ENCODE measurements around the gene PHF24. TPM values are rescaled to one million over a fixed set of nuclear protein-coding genes. Genes with fewer than 3 reads are reported as not detected.

Gene PHF24
- total and polyA plus RNA-seq, 10 of the 15 experiments (the other 5 are each of a cell fraction or from before 2014, with no cell fraction given), result 0.02 to 0.04 TPM; not detected in 8

DNA sequence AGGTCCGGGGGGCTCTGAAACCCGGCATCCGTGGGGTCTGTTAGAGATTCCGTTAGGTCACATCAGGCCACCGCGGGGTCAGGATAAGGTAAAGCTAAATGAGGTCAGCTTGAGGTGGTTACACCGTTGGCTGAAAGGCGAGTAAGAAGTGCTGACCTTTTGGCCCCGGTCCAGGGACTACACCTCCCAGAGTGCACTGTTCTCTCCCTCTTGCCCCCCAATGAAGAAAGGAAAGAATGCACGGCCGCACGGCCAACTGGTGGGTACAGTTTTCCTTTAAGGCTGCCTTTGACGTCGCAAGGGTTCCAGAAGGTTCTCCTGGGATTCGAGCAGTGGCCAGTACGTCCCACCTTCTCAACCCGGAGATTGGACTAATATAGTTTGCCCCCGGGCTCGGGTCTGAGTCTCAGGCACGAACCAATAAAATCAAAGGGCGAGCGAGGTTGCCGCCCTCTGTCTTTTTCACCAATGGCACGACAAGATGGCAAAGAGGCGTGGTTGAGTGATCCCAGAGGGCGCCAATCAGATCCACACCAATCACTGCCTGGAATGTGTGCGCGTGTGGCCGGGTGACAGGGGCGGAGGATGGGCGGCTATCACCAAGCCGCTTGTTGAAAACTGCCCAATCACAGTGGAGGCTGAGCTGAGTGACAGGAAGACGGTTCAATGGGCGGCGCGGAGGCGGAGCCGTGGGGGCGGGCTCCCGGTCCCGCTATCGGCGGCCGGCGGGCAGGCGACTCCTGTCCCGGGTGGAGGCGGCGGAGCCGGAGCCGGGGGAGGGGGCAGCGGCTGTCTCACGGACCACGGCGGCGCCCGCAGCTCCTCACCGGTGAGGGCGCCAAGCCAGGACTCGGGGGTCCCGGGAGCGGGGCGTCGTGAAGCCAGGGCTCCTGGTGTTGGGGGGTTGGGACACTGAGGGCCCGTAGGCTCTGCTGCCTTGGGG is 31.2 kb downstream of the PHF24 start, which contains the start of gene DNAJB5 (continued):
- peak; percentile 36 for TF ChIP-seq MYC (IDR thresholded peaks at IDR 0.05; ENCODE audit: insufficient read depth, insufficient read length, insufficient replicate concordance, low read length, severe bottlenecking)
- TF ChIP-seq, protein P1, sequence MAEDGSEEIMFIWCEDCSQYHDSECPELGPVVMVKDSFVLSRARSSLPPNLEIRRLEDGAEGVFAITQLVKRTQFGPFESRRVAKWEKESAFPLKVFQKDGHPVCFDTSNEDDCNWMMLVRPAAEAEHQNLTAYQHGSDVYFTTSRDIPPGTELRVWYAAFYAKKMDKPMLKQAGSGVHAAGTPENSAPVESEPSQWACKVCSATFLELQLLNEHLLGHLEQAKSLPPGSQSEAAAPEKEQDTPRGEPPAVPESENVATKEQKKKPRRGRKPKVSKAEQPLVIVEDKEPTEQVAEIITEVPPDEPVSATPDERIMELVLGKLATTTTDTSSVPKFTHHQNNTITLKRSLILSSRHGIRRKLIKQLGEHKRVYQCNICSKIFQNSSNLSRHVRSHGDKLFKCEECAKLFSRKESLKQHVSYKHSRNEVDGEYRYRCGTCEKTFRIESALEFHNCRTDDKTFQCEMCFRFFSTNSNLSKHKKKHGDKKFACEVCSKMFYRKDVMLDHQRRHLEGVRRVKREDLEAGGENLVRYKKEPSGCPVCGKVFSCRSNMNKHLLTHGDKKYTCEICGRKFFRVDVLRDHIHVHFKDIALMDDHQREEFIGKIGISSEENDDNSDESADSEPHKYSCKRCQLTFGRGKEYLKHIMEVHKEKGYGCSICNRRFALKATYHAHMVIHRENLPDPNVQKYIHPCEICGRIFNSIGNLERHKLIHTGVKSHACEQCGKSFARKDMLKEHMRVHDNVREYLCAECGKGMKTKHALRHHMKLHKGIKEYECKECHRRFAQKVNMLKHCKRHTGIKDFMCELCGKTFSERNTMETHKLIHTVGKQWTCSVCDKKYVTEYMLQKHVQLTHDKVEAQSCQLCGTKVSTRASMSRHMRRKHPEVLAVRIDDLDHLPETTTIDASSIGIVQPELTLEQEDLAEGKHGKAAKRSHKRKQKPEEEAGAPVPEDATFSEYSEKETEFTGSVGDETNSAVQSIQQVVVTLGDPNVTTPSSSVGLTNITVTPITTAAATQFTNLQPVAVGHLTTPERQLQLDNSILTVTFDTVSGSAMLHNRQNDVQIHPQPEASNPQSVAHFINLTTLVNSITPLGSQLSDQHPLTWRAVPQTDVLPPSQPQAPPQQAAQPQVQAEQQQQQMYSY (CRISPR knock-in tag; IDR thresholded peaks at IDR 0.05), result no peak
- TF ChIP-seq CBFB (IDR thresholded peaks at IDR 0.05; ENCODE audit: low read depth), result no peak
- no peak for TF ChIP-seq PAX8 (IDR thresholded peaks at IDR 0.05)
- TF ChIP-seq ETV6 (conservative IDR thresholded peaks at IDR 0.05 in 1 of 2, IDR thresholded peaks at IDR 0.05 in 1 of 2; ENCODE audit: borderline replicate concordance in 1 of 2, low read depth in 1 of 2), result no peak
- TF ChIP-seq PML (IDR thresholded peaks at IDR 0.05; ENCODE audit: low read length), result no peak
- no peak for TF ChIP-seq CTCF (IDR thresholded peaks at IDR 0.05 in 2 of 3, conservative IDR thresholded peaks at IDR 0.05 in 1 of 3; ENCODE audit: control insufficient read depth in 2 of 3, extremely low read depth in 1 of 3, insufficient read depth in 1 of 3, low read depth in 3 of 3, low read length in 3 of 3)
- TF ChIP-seq EGR1 (IDR thresholded peaks at IDR 0.05; ENCODE audit: borderline replicate concordance in 1 of 2, low read depth in 2 of 2, low read length in 2 of 2), result peak in 1 of 2 experiments; percentile 66; a peak in 2 of 3 replicates
- TF ChIP-seq, protein P2, sequence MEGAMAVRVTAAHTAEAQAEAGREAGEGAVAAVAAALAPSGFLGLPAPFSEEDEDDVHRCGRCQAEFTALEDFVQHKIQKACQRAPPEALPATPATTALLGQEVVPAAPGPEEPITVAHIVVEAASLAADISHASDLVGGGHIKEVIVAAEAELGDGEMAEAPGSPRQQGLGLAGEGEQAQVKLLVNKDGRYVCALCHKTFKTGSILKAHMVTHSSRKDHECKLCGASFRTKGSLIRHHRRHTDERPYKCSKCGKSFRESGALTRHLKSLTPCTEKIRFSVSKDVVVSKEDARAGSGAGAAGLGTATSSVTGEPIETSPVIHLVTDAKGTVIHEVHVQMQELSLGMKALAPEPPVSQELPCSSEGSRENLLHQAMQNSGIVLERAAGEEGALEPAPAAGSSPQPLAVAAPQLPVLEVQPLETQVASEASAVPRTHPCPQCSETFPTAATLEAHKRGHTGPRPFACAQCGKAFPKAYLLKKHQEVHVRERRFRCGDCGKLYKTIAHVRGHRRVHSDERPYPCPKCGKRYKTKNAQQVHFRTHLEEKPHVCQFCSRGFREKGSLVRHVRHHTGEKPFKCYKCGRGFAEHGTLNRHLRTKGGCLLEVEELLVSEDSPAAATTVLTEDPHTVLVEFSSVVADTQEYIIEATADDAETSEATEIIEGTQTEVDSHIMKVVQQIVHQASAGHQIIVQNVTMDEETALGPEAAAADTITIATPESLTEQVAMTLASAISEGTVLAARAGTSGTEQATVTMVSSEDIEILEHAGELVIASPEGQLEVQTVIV (IDR thresholded peaks at IDR 0.05; ENCODE audit: borderline replicate concordance, partially characterized antibody), result peak; percentile 47
- TF ChIP-seq, protein P3, sequence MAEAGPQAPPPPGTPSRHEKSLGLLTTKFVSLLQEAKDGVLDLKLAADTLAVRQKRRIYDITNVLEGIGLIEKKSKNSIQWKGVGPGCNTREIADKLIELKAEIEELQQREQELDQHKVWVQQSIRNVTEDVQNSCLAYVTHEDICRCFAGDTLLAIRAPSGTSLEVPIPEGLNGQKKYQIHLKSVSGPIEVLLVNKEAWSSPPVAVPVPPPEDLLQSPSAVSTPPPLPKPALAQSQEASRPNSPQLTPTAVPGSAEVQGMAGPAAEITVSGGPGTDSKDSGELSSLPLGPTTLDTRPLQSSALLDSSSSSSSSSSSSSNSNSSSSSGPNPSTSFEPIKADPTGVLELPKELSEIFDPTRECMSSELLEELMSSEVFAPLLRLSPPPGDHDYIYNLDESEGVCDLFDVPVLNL (IDR thresholded peaks at IDR 0.05; ENCODE audit: low read depth, low read length), result peak; percentile 43; the same call in 1 of the 2 replicates
- TF ChIP-seq CUX1 (IDR thresholded peaks at IDR 0.05; ENCODE audit: insufficient replicate concordance, low read depth, low read length), result no peak
